Activated CD4-positive, alpha-beta memory T cell treated with anti-CD3 and anti-CD28 coated beads for 36 hours (primary cell): ENCODE data around the gene VAV2. TPM values are rescaled to one million over a fixed set of nuclear protein-coding genes. Genes with fewer than 3 reads are reported as not detected.

Experiments used
- CTCF ChIA-PET: fragments of 350-600 bp; sonication (Branson Sonifier 250); formaldehyde crosslinking; loops from one replicate; lab custom pipeline; 2021; ENCODE audit warnings: antibody characterized with exemption, inconsistent platforms; lab: Charles Lee
- POLR2A ChIA-PET: fragments of 350-600 bp; sonication (Branson Sonifier 250); formaldehyde crosslinking; loops from one replicate; lab custom pipeline; 2021; ENCODE audit warnings: antibody characterized with exemption; lab: Charles Lee
- DNase-seq: peaks from one replicate; pipeline ENCODE4 v3.0.0-alpha.2; 2020
- H3K27ac Mint-ChIP-seq: one replicate; pipeline ENCODE4 v1.8.0; 2021; ENCODE audit warnings: mixed read lengths
- H3K27me3 Mint-ChIP-seq: one replicate; pipeline ENCODE4 v1.8.0; 2021; ENCODE audit warnings: mixed read lengths
- H3K36me3 Mint-ChIP-seq: one replicate; pipeline ENCODE4 v1.8.0; 2021; ENCODE audit warnings: mixed read lengths
- H3K4me1 Mint-ChIP-seq: one replicate; pipeline ENCODE4 v1.8.0; 2021; ENCODE audit warnings: low read depth, mixed read lengths
- H3K4me3 Mint-ChIP-seq: one replicate; pipeline ENCODE4 v1.8.0; 2021; ENCODE audit warnings: mild to moderate bottlenecking, mixed read lengths
- H3K9me3 Mint-ChIP-seq: one replicate; pipeline ENCODE4 v1.8.0; 2021; ENCODE audit warnings: mixed read lengths
- intact Hi-C: fragments of 100-400 bp; cut with micrococcal nuclease; formaldehyde crosslinking; loops from one replicate; pipeline ENCODE4 v1.15.1; 2023
- total RNA-seq, 2 experiments: library from RNA; stranded (reverse); gene quantifications; one replicate each; pipeline ENCODE4 v1.2.3, GENCODE V29; 2021

Gene VAV2
- total RNA-seq, 2 experiments from 2014 or later, result 4.5 to 5.3 TPM

GRCh38 chr9:133713960-133714495 is 278.1 kb downstream of the VAV2 start:
- Mint-ChIP-seq H3K27me3 (peaks cover 5% of the 10 kb centered on the region), H3K27ac (no peak overlapping the region), H3K9me3 (no peaks in the 10 kb centered on the region), H3K36me3 (no peaks in the 10 kb centered on the region), H3K4me3 (no peak overlapping the region), H3K4me1 (peaks cover 13% of the 10 kb centered on the region)
- DNase-seq, result no peak
- CTCF ChIA-PET, result interaction anchor here (1.3 kb wide), 3 partner anchors 12 to 124 kb away, joined by 3 to 4 read pairs (median 3); no protein-coding TSS in a partner anchor
- intact Hi-C loops, result no loop called here
- POLR2A ChIA-PET, result no interaction called here

GRCh38 chr9:133713150-133713959 is 278.8 kb downstream of the VAV2 start:
- intact Hi-C loops, result no loop called here
- ChIA-PET CTCF (interaction anchor here (1.1 kb wide), 1 partner anchor 14 kb away, joined by 4 read pairs; no protein-coding TSS in a partner anchor), POLR2A (no interaction called here)
- no peak overlapping the region for H3K4me3 Mint-ChIP-seq
- H3K27me3 Mint-ChIP-seq, result peaks cover 5% of the 10 kb centered on the region
- no peaks in the 10 kb centered on the region for H3K36me3 Mint-ChIP-seq
- H3K4me1 Mint-ChIP-seq, result peaks cover 15% of the 10 kb centered on the region
- H3K9me3 Mint-ChIP-seq, result no peaks in the 10 kb centered on the region
- DNase-seq, result no peak
- H3K27ac Mint-ChIP-seq, result no peak overlapping the region

- peaks cover 15% of the 10 kb centered on the region for H3K4me1 Mint-ChIP-seq
- ChIA-PET POLR2A (no interaction called here), CTCF (interaction anchor here (0.9 to 1.1 kb wide), 2 partner anchors 14 to 115 kb away, joined by 3 to 4 read pairs; no protein-coding TSS in a partner anchor)
- H3K27me3 Mint-ChIP-seq, result peaks cover 2% of the 10 kb centered on the region
- no peak overlapping the region for H3K27ac Mint-ChIP-seq
- no peak overlapping the region for H3K4me3 Mint-ChIP-seq
- intact Hi-C loops, result no loop called here
- DNase-seq, result no peak
- H3K9me3 Mint-ChIP-seq, result no peaks in the 10 kb centered on the region
- no peaks in the 10 kb centered on the region for H3K36me3 Mint-ChIP-seq
Observed at GRCh38 chr9:133712221-133713100, 279.7 kb downstream of the VAV2 start.

Other genes starting within 250 kb of the VAV2 start
- 10 to 100 TPM; 12.6 to 13.2 TPM for gene BRD3OS, start 33.2 kb upstream of the VAV2 start, total RNA-seq
- gene BRD3, start 75.7 kb upstream of the VAV2 start, total RNA-seq, result 10 to 100 TPM; 29.2 to 30.0 TPM
- 10 to 100 TPM; 41.6 to 43.0 TPM for gene WDR5, start 143.8 kb upstream of the VAV2 start, total RNA-seq
- gene RNU6ATAC, start 172.2 kb upstream of the VAV2 start, total RNA-seq, result 10 to 100 TPM; 25.8 to 41.0 TPM